Stimulated activated CD8-positive, alpha-beta memory T cell treated with anti-CD3 and anti-CD28 coated beads, Interleukin-12 subunit alpha, Interleukin-12 subunit beta, amount 100 ng/mL, for 24 hours (primary cell): ENCODE measurements around the gene RETSAT.
"Not testable (repeated sequence)": the region's sequence is repeated elsewhere in the genome, so short reads cannot be mapped to it uniquely, and the experiment has no call there.

Experiments
- DNase-seq: peaks from one replicate; pipeline ENCODE4 v3.0.0-alpha.2; 2020; ENCODE audit errors: extremely low read depth

The RETSAT gene

DNA sequence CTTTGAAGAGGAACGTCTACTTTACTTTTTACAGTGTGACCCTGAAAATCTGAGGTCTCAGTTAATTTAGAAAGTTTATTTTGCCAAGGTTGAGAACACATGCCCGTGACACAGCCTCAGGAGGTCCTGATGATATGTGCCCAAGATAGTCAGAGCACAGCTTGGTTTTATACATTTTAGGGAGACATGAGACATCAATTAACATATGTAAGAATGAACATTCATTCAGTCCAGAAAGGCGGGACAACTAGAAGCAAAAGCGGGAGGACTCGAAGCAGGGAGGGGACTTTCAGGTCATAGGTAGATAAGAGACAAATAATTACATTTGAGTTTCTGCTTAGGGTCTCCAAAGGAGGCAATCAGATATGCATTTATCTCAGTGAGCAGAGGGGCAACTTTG, 23.9 kb upstream of the RETSAT start:
- no peak for DNase-seq

- no peak for DNase-seq
Measured at GRCh38 chr2:85377083-85377482, 22.8 kb upstream of the RETSAT start.

GRCh38 chr2:85376291-85377065, 22.1 kb upstream of the RETSAT start:
- DNase-seq, result no peak

DNA sequence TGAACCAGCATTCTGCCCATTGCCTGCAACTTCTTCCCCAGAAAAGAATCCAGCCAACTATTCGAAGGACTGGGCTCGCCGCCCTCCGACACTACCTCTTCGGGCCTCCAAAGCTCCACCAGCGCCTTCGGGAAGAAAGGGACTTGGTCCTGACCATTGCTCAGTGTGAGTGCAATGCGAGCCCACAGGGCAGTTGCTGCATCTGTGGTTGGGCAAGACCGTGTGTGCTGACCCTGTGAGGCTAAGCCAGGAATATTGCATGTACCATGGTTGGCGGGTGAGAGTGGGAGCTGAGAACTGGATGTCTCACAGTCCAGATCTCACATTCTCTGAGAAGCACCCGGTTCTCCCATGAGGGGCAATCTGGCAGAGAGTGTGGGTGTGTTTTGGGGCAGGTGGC, 16.7 kb upstream of the RETSAT start:
- DNase-seq, result no peak

DNA sequence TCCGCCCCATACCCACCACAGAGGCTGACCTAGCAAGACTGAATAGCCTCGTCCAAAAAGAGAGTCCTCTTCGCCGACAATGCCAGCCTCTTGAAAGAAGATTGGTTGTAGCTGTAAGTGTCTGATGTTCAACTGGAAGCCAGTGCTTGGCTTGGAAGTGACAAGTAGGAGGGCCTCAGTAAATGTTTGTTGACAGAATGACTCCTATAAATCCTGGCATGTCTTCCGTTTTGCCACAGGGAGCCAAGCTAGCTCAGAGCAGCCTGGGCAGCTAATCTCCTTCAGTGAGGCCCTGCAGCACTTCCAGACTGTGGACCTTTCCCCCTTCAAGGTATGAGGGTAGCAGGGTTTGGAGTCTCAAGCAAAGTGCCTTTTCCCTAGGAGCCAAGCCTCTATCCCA, 15.2 kb upstream of the RETSAT start:
- DNase-seq, result no peak

- no peak for DNase-seq
Measured at GRCh38 chr2:85368921-85369320, 14.6 kb upstream of the RETSAT start.

DNA sequence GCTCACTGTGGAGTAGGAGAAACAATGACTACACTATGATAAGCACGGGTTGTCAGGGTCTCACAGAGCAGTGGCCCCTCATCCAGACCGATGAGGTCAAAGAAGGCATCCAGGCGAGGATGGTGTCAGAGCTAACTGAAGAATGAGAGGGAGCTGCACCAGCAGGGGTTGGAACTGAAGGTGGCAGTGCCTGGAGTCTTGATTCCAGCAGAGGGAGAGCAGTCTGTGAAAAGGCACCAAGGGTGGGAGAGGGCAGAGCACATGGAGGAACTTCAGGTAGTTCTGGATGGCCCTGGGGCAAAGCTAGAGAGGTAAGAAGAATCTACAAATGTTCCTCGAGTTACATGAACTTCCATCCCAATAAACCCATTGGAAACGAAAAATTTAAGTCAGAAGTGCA, 12.9 kb upstream of the RETSAT start:
- no peak for DNase-seq

- DNase-seq, result not testable (repeated sequence)
Measured at GRCh38 chr2:85362653-85363387, 8.5 kb upstream of the RETSAT start.

- DNase-seq, result no peak
Measured at GRCh38 chr2:85357736-85358135, 3.4 kb upstream of the RETSAT start.

GRCh38 chr2:85356186-85356585, 1.9 kb upstream of the RETSAT start:
- DNase-seq, result no peak

DNA sequence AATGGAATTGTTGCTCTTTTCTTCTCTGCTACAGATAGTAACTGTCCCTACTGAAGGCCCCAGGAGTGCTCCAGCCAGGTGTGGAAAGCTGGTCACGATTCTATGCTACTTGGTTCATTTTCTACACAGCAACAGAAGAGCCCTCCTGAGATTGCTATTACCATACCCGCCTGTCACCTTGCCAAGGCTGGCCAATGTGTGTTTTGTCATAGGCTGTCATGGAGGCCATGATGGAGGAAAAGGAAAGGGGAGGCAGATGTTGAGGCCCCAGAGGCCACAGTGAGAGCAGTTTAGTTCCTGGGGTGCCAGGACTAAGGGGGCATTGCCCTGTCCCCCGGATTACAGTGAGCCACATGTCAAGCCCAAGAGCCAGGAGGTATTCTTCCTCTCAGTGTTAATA, 1.2 kb upstream of the RETSAT start:
- no peak for DNase-seq

- no peak for DNase-seq
Measured at GRCh38 chr2:85355073-85355410, 714 bp upstream of the RETSAT start.

- no peak for DNase-seq
Measured at GRCh38 chr2:85353876-85354285, 447 bp downstream of the RETSAT start.

DNA sequence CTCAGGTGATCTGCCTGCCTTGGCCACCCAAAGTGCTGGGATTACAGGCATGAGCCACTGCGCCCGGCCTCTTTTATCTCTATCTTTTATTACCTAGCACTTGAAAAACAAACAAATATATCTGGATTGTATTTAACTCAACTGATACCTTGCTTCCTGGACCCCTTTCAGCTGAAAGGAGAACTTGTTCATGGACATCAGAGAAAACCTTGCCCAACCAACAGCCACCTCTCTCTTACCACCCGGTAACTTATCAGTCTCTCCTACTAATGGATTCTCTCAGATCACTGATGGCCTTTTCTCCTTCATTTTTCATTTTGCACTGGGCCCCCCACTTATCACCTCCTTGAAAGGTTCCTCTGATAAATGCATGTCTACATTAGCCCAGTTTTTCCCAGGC, 6.7 kb downstream of the RETSAT start:
- DNase-seq, result no peak

- no peak for DNase-seq
Measured at GRCh38 chr2:85344356-85344954, 9.9 kb downstream of the RETSAT start.

GRCh38 chr2:85343207-85343895, 11.0 kb downstream of the RETSAT start:
- DNase-seq, result not testable (repeated sequence)

GRCh38 chr2:85342156-85342555, 12.2 kb downstream of the RETSAT start:
- no peak for DNase-seq

- no peak for DNase-seq
Measured at GRCh38 chr2:85341269-85342029, 12.9 kb downstream of the RETSAT start.

GRCh38 chr2:85340034-85340892, 14.1 kb downstream of the RETSAT start:
- DNase-seq, result no peak

- no peak for DNase-seq
Measured at GRCh38 chr2:85334928-85335327, 19.4 kb downstream of the RETSAT start.

GRCh38 chr2:85333877-85334276, 20.5 kb downstream of the RETSAT start:
- not testable (repeated sequence) for DNase-seq
